Suprapubic skin (tissue), 4 donors: Measurements from ENCODE around the gene ZC3HAV1.

ENCODE experiments used
- EP300 ChIP-seq: sonication (generic); formaldehyde crosslinking; IDR thresholded peaks from one replicate; pipeline ENCODE4 v1.6.1; 2017; ENCODE audit warnings: antibody characterized with exemption
- POLR2A ChIP-seq, 2 donors: fragments of 450-650 bp; IDR thresholded peaks; one replicate each; pipeline ENCODE4 v1.6.1; 2017; ENCODE audit warnings: antibody characterized with exemption in 2 of 2, mild to moderate bottlenecking in 2 of 2, moderate library complexity in 2 of 2
- POLR2AphosphoS5 ChIP-seq, 3 donors: sonication (generic); formaldehyde crosslinking; IDR thresholded peaks; one replicate each; pipeline ENCODE4 v1.6.1; 2017; ENCODE audit warnings: antibody characterized with exemption in 3 of 3
- TF ChIP-seq, protein P1 (sequence below), 2 donors: fragments of 200-600 bp in 1 of 2; fragments of 450-650 bp in 1 of 2; sonication (generic) in 1 of 2; IDR thresholded peaks; one replicate each; pipeline ENCODE4 v1.5.1; 2016 to 2019; ENCODE audit warnings: antibody characterized with exemption in 2 of 2, mild to moderate bottlenecking in 1 of 2, moderate library complexity in 1 of 2

DNA sequence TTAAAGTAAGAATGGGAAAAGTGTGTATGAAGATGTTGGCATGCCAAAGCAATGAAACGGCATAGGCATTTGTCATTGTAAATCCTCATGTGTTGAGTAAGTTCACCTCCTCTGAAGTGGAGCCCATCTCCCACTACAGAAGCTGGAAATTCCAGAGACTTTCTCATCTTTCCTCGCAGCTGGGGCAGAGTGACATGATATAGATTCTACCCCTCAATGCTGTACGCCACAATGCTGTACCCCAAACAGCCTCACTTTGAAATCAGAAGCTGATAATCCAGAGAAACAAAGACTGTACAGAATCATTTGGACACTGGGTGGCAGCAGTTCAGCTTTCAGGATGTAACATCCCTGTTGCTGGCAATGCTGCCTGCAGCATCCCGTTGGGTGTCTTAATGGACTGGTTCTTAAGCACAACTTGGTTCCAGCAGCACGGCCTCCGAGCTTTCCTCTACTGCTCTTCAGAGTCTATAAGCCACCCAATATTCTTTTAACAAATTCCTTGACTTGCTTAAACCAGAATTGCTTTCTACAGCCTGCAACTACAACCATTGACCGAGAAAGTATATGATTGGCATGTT is 92.5 kb downstream of the ZC3HAV1 start:
- TF ChIP-seq, protein P1, sequence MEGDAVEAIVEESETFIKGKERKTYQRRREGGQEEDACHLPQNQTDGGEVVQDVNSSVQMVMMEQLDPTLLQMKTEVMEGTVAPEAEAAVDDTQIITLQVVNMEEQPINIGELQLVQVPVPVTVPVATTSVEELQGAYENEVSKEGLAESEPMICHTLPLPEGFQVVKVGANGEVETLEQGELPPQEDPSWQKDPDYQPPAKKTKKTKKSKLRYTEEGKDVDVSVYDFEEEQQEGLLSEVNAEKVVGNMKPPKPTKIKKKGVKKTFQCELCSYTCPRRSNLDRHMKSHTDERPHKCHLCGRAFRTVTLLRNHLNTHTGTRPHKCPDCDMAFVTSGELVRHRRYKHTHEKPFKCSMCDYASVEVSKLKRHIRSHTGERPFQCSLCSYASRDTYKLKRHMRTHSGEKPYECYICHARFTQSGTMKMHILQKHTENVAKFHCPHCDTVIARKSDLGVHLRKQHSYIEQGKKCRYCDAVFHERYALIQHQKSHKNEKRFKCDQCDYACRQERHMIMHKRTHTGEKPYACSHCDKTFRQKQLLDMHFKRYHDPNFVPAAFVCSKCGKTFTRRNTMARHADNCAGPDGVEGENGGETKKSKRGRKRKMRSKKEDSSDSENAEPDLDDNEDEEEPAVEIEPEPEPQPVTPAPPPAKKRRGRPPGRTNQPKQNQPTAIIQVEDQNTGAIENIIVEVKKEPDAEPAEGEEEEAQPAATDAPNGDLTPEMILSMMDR (IDR thresholded peaks at IDR 0.05) = peak; percentile 44 to 56
- TF ChIP-seq POLR2AphosphoS5 (IDR thresholded peaks at IDR 0.05) = no peak
- TF ChIP-seq POLR2A (IDR thresholded peaks at IDR 0.05) = no peak
- TF ChIP-seq EP300 = no peak
